Heart right ventricle (tissue), 16 donors: Measurements from ENCODE around the gene EIF6. TPM values are rescaled to one million over a fixed set of nuclear protein-coding genes. Genes with fewer than 3 reads are reported as not detected.

Experiments
- ATAC-seq, 8 donors: fragments of 200-7000 bp; cut with Tn5 transposase; one replicate each; pipeline ENCODE4 v1.9.1; 2020; ENCODE audit warnings: mild to moderate bottlenecking in 8 of 8, moderate library complexity in 8 of 8, moderate number of reproducible peaks in 1 of 8
- DNase-seq, 2 donors: peaks; one replicate each; pipeline ENCODE4 v3.0.0-alpha.2; 2020
- H3K27ac ChIP-seq, 10 donors: fragments of 200-600 bp; sonication (generic) in 2 of 10; one replicate each; pipeline versions ENCODE4 v1.5.0 to v1.8.0; 2020 to 2022; ENCODE audit warnings: mild to moderate bottlenecking in 3 of 10
- H3K27me3 ChIP-seq, 7 donors: fragments of 200-600 bp; one replicate each; pipeline ENCODE4 v1.8.0; 2021 to 2022; ENCODE audit warnings: mild to moderate bottlenecking in 2 of 7
- H3K36me3 ChIP-seq, 9 donors: fragments of 200-600 bp; sonication (generic) in 1 of 9; one replicate each; pipeline versions ENCODE4 v1.5.0 to v1.8.0; 2020 to 2022; ENCODE audit warnings: mild to moderate bottlenecking in 2 of 9
- H3K4me1 ChIP-seq, 9 donors: fragments of 200-600 bp; sonication (generic) in 1 of 9; one replicate each; pipeline versions ENCODE4 v1.5.0 to v1.8.0; 2020 to 2022; ENCODE audit warnings: mild to moderate bottlenecking in 4 of 9
- H3K4me3 ChIP-seq, 10 donors: fragments of 200-600 bp; sonication (generic) in 2 of 10; one replicate each; pipeline versions ENCODE4 v1.5.0 to v1.8.0; 2020 to 2022; ENCODE audit warnings: mild to moderate bottlenecking in 7 of 10, moderate library complexity in 2 of 10
- H3K9me3 ChIP-seq, 11 donors: fragments of 200-600 bp in 10 of 11; sonication (generic) in 2 of 11; one replicate each; pipeline versions ENCODE4 v1.5.0 to v1.8.0; 2013 to 2022; ENCODE audit warnings: mild to moderate bottlenecking in 2 of 11, control low read depth in 1 of 11, moderate library complexity in 1 of 11
- WGBS, 2 donors: extraction: QIAGEN DNeasy Blood & Tissue Kit; methylation state at CpG; one replicate each; pipeline ENCODE4 v1.1.7; 2013; ENCODE audit warnings: inconsistent platforms in 1 of 2; 5-methylcytosine and 5-hydroxymethylcytosine counted together
- intact Hi-C, 10 donors: fragments of 100-400 bp; cut with DNase I; formaldehyde crosslinking; loops; one replicate each; pipeline versions ENCODE4 v1.11.1 to v1.14.2; 2022
- polyA plus RNA-seq, 2 donors: library from polyadenylated mRNA; stranded (reverse); fragments of 200-250 nt; gene quantifications; one replicate each; pipeline ENCODE4 v1.2.3, GENCODE V29; 2013
- total RNA-seq, 10 donors: library from RNA; stranded (reverse); fragmentation: NEBNext Ultra II Directional in 3 of 10; extraction: Animal tissue kit (Norgen Biotek cat#: 25700) in 3 of 10; gene quantifications; one replicate each; pipeline versions ENCODE4 v1.2.1 to v1.2.4, GENCODE V29; 2021 to 2023
- TF ChIP-seq, protein P1 (sequence below), 9 donors: fragments of 200-600 bp; sonication (generic) in 2 of 9; IDR thresholded peaks; one replicate each; pipeline versions ENCODE4 v1.5.0 to v1.8.0; 2021 to 2022; ENCODE audit warnings: antibody characterized with exemption in 9 of 9, mild to moderate bottlenecking in 5 of 9, moderate library complexity in 1 of 9
- donor health status: Arrhythmogenic right ventricular cardiomyopathy.
- donor health status: ischemic (EF 13 %, LVEDD 7.1; RV severe dilation, severe dysfunction).
- donor health status: healthy with polysubstance abuse.
- donor health status: DM: no; HTN: yes; CAD: no.
- donor health status: DM: no; HTN: no; CAD: no.
- donor health status: ischemic (EF 25% LVEDD 6.9; RV normal size, moderate dysfunction).
- donor health status: ischemic (EF 25% LVEDD 5.7; RV mildly dilated, moderate dysfunction).
- donor health status: healthy.
- donor health status: DM: yes; HTN: yes; CAD: no.
- donor health status: Ischemic cardiomyopathy.
- donor health status: ischemic (EF 35%, LVEDD 5.7; RV mildly dilated, moderate dysfunction).
- donor health status: nonischemic (EF 11% LVEDD 7.7; RV severe dilation, severe dysfunction).
- donor health status: DM: yes; HTN: yes; CAD: no.
- donor health status: PGD.
- donor health status: ischemic (EF 29% LVEDD 5.4; RV normal size, mild dysfunction).
- donor health status: nonischemic (EF 23%, LVEDD 6.1; RV moderate dilation, normal function).

EIF6 gene
- total and polyA plus RNA-seq, 12 donors, result 28.2 to 155 (median 39.0) TPM

DNA sequence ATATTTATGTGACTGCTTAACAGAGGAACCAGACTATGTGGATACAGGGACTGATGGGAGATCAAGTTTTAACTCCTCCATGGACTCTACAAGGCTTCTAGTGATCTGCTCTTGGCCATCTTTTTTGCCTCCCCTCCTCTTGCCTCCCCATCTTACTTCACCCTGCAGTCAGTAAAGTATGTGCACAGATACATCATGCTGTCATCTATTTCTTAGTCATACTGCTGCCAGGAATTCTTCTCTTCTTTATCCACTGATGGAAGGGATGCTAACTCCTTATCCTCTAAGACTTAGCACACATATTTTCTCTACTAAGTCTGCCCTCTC, 35.3 kb upstream of the EIF6 start:
- TF ChIP-seq, protein P1, sequence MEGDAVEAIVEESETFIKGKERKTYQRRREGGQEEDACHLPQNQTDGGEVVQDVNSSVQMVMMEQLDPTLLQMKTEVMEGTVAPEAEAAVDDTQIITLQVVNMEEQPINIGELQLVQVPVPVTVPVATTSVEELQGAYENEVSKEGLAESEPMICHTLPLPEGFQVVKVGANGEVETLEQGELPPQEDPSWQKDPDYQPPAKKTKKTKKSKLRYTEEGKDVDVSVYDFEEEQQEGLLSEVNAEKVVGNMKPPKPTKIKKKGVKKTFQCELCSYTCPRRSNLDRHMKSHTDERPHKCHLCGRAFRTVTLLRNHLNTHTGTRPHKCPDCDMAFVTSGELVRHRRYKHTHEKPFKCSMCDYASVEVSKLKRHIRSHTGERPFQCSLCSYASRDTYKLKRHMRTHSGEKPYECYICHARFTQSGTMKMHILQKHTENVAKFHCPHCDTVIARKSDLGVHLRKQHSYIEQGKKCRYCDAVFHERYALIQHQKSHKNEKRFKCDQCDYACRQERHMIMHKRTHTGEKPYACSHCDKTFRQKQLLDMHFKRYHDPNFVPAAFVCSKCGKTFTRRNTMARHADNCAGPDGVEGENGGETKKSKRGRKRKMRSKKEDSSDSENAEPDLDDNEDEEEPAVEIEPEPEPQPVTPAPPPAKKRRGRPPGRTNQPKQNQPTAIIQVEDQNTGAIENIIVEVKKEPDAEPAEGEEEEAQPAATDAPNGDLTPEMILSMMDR (IDR thresholded peaks at IDR 0.05), result no peak
- intact Hi-C loops, result no loop called here
- no peaks in the 10 kb centered on the region for H3K9me3 ChIP-seq
- no peaks in the 10 kb centered on the region for H3K27me3 ChIP-seq
- ATAC-seq (no peak), DNase-seq (no peak)
- peaks cover 0 to 31% (median 0%) of the 10 kb centered on the region in 9 donors for H3K36me3 ChIP-seq
- no peak overlapping the region for H3K4me3 ChIP-seq
- H3K4me1 ChIP-seq, result peaks cover 0 to 19% (median 9%) of the 10 kb centered on the region in 9 donors
- H3K27ac ChIP-seq, result no peak overlapping the region

DNA sequence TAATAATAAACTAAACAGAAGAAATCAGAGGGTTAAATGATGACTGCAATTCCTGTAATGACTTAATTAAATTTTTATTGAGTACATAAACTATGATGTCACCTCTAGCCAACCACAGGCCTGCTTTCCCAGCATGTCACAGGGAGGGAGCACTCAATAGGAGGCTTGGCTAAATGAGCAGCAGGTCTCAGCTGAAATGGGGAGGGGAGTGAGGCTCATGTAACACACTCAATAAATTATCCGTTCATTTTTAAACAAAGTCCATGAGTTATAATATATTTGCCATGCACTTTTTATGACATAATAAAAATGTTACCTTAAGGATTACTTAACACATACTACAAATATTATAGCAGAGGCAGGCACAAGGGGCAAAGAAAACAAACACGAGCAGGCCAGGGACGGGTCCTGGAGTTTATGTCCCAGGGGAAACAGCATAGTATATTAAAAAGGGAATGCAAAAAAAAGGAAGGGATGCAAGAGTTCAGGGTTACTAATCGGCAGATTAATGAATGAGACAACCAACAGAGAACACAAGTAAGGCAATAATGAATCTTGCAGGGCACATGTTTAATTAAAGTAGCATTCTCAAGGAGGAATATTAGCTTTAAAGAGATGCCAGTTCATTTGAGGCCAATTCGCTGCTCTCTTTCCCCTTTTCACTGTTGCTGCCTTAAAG, 34.8 kb upstream of the EIF6 start:
- Histone ChIP-seq H3K36me3 (peaks cover 0 to 34% (median 0%) of the 10 kb centered on the region in 9 donors), H3K27me3 (no peaks in the 10 kb centered on the region), H3K9me3 (no peaks in the 10 kb centered on the region), H3K27ac (no peak overlapping the region), H3K4me1 (peaks cover 0 to 19% (median 9%) of the 10 kb centered on the region in 9 donors), H3K4me3 (no peak overlapping the region)
- no peak for DNase-seq
- WGBS, 2 donors, result 76 to 79% methylated on average over 5 of the region's 5 CpGs
- TF ChIP-seq, protein P1 (IDR thresholded peaks at IDR 0.05), result no peak
- intact Hi-C loops, result no loop called here
- no peak for ATAC-seq

DNA sequence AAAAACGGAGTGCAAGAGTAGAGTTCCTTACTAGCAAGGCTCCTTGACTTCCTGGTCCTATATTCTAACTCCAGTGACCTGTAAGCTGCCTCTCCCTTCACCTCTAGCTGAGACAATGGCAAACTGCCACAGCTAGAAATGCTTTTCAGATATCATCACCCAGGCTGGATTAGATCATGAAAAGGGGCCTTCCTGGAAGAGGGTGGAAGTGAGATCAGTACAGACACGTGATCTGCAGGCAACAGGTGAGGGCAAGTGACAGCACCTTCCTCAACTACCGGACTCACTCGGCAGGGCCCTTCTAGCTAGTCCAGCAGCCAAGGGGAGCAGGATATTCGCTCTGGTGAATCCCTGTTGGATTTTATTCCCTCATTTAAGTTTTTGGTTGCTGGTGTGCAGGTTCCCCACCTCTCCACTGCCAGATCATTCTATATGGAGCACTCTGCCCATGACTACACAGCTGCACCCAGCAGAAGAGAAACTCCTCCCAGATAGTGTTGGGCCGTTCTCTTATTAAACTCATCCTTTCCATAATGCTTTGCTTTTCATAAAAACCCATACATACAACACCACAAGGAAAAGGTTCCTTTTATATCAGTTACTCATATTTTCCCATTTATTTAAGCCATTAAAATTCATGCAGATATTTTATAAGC, 34.1 kb upstream of the EIF6 start:
- 46 to 48% methylated on average over 6 of the region's 6 CpGs for WGBS, 2 donors
- Histone ChIP-seq H3K4me1 (peaks cover 0 to 19% (median 9%) of the 10 kb centered on the region in 9 donors), H3K27ac (peak overlapping the region in 2 of 10 donors; percentile 10 to 22), H3K36me3 (peaks cover 0 to 42% (median 0%) of the 10 kb centered on the region in 9 donors), H3K4me3 (no peak overlapping the region), H3K9me3 (no peaks in the 10 kb centered on the region), H3K27me3 (no peaks in the 10 kb centered on the region)
- intact Hi-C loops, result no loop called here
- DNase-seq (peak in 1 of 2 donors; percentile 23), ATAC-seq (peak in 7 of 8 donors; percentile 39 to 90 (median 59))
- TF ChIP-seq, protein P1 (IDR thresholded peaks at IDR 0.05), result no peak

DNA sequence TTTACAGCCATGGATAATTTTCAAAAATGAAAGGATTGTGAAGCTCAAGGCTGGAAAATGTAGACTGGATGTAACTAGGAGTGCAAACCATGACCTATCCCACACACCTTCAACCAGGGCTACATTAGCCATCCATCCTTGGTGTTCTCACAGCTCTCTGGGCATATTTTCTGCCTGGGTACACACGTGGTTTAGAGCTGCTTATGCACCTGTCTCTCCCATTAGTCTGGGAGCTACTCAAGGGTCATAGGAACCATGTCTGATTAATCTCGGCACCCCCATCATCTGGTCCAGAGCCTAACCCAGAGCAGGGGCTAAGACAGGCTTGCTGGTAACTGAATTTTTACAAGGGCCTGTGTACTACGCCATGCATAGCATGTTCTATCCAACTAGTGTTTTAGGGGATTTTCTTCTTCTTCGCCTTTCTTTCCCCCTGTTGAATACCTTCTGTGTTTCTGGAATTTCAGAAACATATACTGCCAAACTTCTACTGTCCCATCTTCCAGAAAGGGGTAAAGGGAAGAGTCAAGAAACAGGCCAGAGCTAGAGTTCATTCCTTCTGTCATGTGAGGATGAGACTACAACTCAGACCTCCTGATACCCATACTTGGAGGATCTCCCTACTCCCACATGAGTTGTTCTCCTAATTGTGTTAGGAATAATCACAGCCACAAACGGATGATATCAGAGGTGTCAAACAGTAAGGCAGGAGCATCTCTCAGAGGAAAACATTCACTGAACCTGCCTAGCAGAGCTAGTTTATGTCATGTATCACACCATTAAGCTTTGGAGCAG, 33.0 kb upstream of the EIF6 start:
- 87 to 89% methylated on average over 5 of the region's 5 CpGs for WGBS, 2 donors
- intact Hi-C loops, result no loop called here
- H3K27ac ChIP-seq, result peak overlapping the region in 1 of 10 donors; percentile 22

More for the DNA sequence above, 33.0 kb upstream of the EIF6 start:
- Histone ChIP-seq H3K36me3 (peaks cover 0 to 51% (median 0%) of the 10 kb centered on the region in 9 donors), H3K4me3 (no peak overlapping the region), H3K9me3 (no peaks in the 10 kb centered on the region), H3K27me3 (no peaks in the 10 kb centered on the region), H3K4me1 (peaks cover 0 to 19% (median 9%) of the 10 kb centered on the region in 9 donors)
- DNase-seq (no peak), ATAC-seq (no peak)
- TF ChIP-seq, protein P1 (IDR thresholded peaks at IDR 0.05), result no peak
